Stimulated activated CD4-positive, alpha-beta T cell treated with anti-CD3 and anti-CD28 coated beads, Interleukin-4, amount 100 ng/mL, for 4 hours (primary cell): ENCODE results near the gene RPH3AL.
"Not testable (repeated sequence)": the region's sequence is repeated elsewhere in the genome, so short reads cannot be mapped to it uniquely, and the experiment has no call there.

Experiments used
- DNase-seq, 2 experiments: peaks; one replicate each; pipeline ENCODE4 v3.0.0-alpha.2; 2020

The RPH3AL gene

GRCh38 chr17:253091-253846 lies 99.3 kb downstream of the RPH3AL start:
- DNase-seq = no peak

GRCh38 chr17:252456-252855 lies 100.2 kb downstream of the RPH3AL start:
- no peak for DNase-seq

GRCh38 chr17:251531-251930 lies 101.1 kb downstream of the RPH3AL start:
- no peak for DNase-seq

GRCh38 chr17:250487-251300 lies 101.9 kb downstream of the RPH3AL start:
- DNase-seq = no peak

GRCh38 chr17:249236-249993 lies 103.2 kb downstream of the RPH3AL start:
- DNase-seq = no peak

- DNase-seq = no peak
Observed at GRCh38 chr17:248337-249235, 104.0 kb downstream of the RPH3AL start.

GRCh38 chr17:247767-248166 lies 104.8 kb downstream of the RPH3AL start:
- DNase-seq = no peak

- DNase-seq = no peak
Observed at GRCh38 chr17:246851-247421, 105.7 kb downstream of the RPH3AL start.

- no peak for DNase-seq
Observed at GRCh38 chr17:246226-246625, 106.4 kb downstream of the RPH3AL start.

GRCh38 chr17:245611-246010 lies 107.0 kb downstream of the RPH3AL start:
- DNase-seq = no peak

GRCh38 chr17:245020-245419 lies 107.6 kb downstream of the RPH3AL start:
- DNase-seq = no peak

- DNase-seq = not testable (repeated sequence)
Observed at GRCh38 chr17:243924-244323, 108.7 kb downstream of the RPH3AL start.

GRCh38 chr17:238964-239259 lies 113.7 kb downstream of the RPH3AL start:
- DNase-seq = no peak

- no peak for DNase-seq
Observed at GRCh38 chr17:238071-238963, 114.3 kb downstream of the RPH3AL start.

GRCh38 chr17:237406-237955 lies 115.1 kb downstream of the RPH3AL start:
- no peak for DNase-seq

- no peak for DNase-seq
Observed at GRCh38 chr17:236641-237405, 115.8 kb downstream of the RPH3AL start.

- no peak for DNase-seq
Observed at GRCh38 chr17:235831-236640, 116.6 kb downstream of the RPH3AL start.

GRCh38 chr17:234994-235830 lies 117.4 kb downstream of the RPH3AL start:
- not testable (repeated sequence) for DNase-seq
